Articular chondrocyte of knee joint (primary cell): ENCODE results near the gene TP53. TPM values are rescaled to one million over a fixed set of nuclear protein-coding genes. Genes with fewer than 3 reads are reported as not detected.

Experiments
- total RNA-seq: library from RNA; depleted of rRNA; stranded (reverse); fragments of >200 nt; gene quantifications from 2 replicates; pipeline ENCODE4 v1.2.3, GENCODE V29; 2012

Gene TP53
- total RNA-seq: 40.6 and 40.8 TPM in 2 replicates

GRCh38 chr17:7687072-7687907 lies at the start of gene TP53:
Gene TP53 (minus strand): TSS chr17:7687490. CDS start chr17:7676594, 10,896 bp downstream.

GRCh38 chr17:7716901-7717755 lies 29.8 kb upstream of the TP53 start, which contains the start of gene DNAH2:
Gene DNAH2 (plus strand): TSS chr17:7717744. CDS start chr17:7719735, 1,991 bp downstream.

GRCh38 chr17:7704601-7705268 lies 17.4 kb upstream of the TP53 start, which contains the start of gene EFNB3:
Gene EFNB3 (plus strand): TSS chr17:7705202. CDS start chr17:7705599, 397 bp downstream.

GRCh38 chr17:7687908-7688807 lies 868 bp upstream of the TP53 start, which contains the start of gene WRAP53:
Gene WRAP53 (plus strand): TSS chr17:7688477. CDS start chr17:7688649, 172 bp downstream.

GRCh38 chr17:7650509-7651096 lies 36.7 kb downstream of the TP53 start, which contains the start of gene ATP1B2:
Gene ATP1B2 (plus strand): TSS chr17:7650926. CDS start chr17:7651519, 593 bp downstream.

GRCh38 chr17:7629939-7630571 lies 57.2 kb downstream of the TP53 start, which contains the start of gene SHBG:
Gene SHBG (plus strand): TSS chr17:7630135. CDS start chr17:7630173, 38 bp downstream.

GRCh38 chr17:7627250-7628121 lies 59.8 kb downstream of the TP53 start, which contains the start of gene SAT2:
Gene SAT2 (minus strand): TSS chr17:7627821. CDS start chr17:7627635, 186 bp downstream.

Other genes starting within 250 kb of the TP53 start
- gene FGF11, start 248.0 kb downstream of the TP53 start, total RNA-seq: 0.76 and 0.91 TPM in 2 replicates
- 5.2 and 5.4 TPM in 2 replicates for gene CHRNB1, start 242.4 kb downstream of the TP53 start, total RNA-seq
- gene ZBTB4, start 207.9 kb downstream of the TP53 start, total RNA-seq: 40.2 and 41.4 TPM in 2 replicates
- not detected in 2 replicates for gene SLC35G6, start 206.0 kb downstream of the TP53 start, total RNA-seq
- 85.8 and 100.0 TPM in 2 replicates for gene POLR2A, start 203.1 kb downstream of the TP53 start, total RNA-seq
- 11.6 and 16.1 TPM in 2 replicates for gene TNFSF12, start 138.4 kb downstream of the TP53 start, total RNA-seq
- gene TNFSF13, start 128.7 kb downstream of the TP53 start, total RNA-seq: 4.5 and 5.0 TPM in 2 replicates
- gene SENP3, start 125.6 kb downstream of the TP53 start, total RNA-seq: 46.4 and 48.1 TPM in 2 replicates
- 102 and 116 TPM in 2 replicates for gene CD68, start 107.9 kb downstream of the TP53 start, total RNA-seq
- 93.2 and 97.4 TPM in 2 replicates for gene MPDU1, start 103.6 kb downstream of the TP53 start, total RNA-seq
- 0.11 and 0.26 TPM in 2 replicates for gene SOX15, start 97.4 kb downstream of the TP53 start, total RNA-seq
- 26.9 and 28.2 TPM in 2 replicates for gene FXR2, start 72.6 kb downstream of the TP53 start, total RNA-seq
- 41.3 and 41.4 TPM in 2 replicates for gene SAT2, start 59.7 kb downstream of the TP53 start, total RNA-seq
- gene SHBG, start 57.4 kb downstream of the TP53 start, total RNA-seq: 1.3 TPM in 1 of 2 replicates, not detected in the other
- not detected in 2 replicates for gene ATP1B2, start 36.6 kb downstream of the TP53 start, total RNA-seq
- gene WRAP53, start 987 bp upstream of the TP53 start, total RNA-seq: 4.1 and 4.4 TPM in 2 replicates
- gene EFNB3, start 17.7 kb upstream of the TP53 start, total RNA-seq: 0.54 and 0.91 TPM in 2 replicates
- gene DNAH2, start 30.3 kb upstream of the TP53 start, total RNA-seq: 0.11 and 0.13 TPM in 2 replicates
- gene KDM6B, start 146.7 kb upstream of the TP53 start, total RNA-seq: 3.1 and 5.7 TPM in 2 replicates
- gene TMEM88, start 167.6 kb upstream of the TP53 start, total RNA-seq: 0.39 and 1.2 TPM in 2 replicates
- gene NAA38, start 170.1 kb upstream of the TP53 start, total RNA-seq: 32.9 and 34.7 TPM in 2 replicates
- 10.2 and 13.1 TPM in 2 replicates for gene CYB5D1, start 170.5 kb upstream of the TP53 start, total RNA-seq
- 80.5 and 94.1 TPM in 2 replicates for gene CHD3, start 201.3 kb upstream of the TP53 start, total RNA-seq
- 2.3 and 3.0 TPM in 2 replicates for gene RNF227, start 228.8 kb upstream of the TP53 start, total RNA-seq
- gene KCNAB3, start 242.4 kb upstream of the TP53 start, total RNA-seq: 0.22 and 0.52 TPM in 2 replicates
- 39.6 and 43.9 TPM in 2 replicates for gene TRAPPC1, start 244.5 kb upstream of the TP53 start, total RNA-seq
- gene CNTROB, start 244.7 kb upstream of the TP53 start, total RNA-seq: 23.1 and 24.4 TPM in 2 replicates